ENCODE results near the gene AFF1. TPM values are rescaled to one million over a fixed set of nuclear protein-coding genes. Genes with fewer than 3 reads are reported as not detected.

The AFF1 gene
- total and polyA plus RNA-seq, 7 experiments from 2014 or later, result 20.8 to 88.6 (median 66.8) TPM

- no peaks in the 10 kb centered on the region for H3K9me3 Mint-ChIP-seq
- peaks cover 0 to 7% (median 0%) of the 10 kb centered on the region in 5 donors for H3K36me3 Mint-ChIP-seq
- POLR2A ChIA-PET, result interaction anchor here (0.6 kb wide), 1 partner anchor 255 kb away, joined by 3 read pairs; no protein-coding TSS in a partner anchor
- DNase-seq, result no peak
- CTCF ChIA-PET, result interaction anchor here (0.5 to 1.2 kb wide), 2 partner anchors 13 to 459 kb away, joined by 3 to 5 read pairs; no protein-coding TSS in a partner anchor
- H3K4me3 Mint-ChIP-seq, result peak overlapping the region in 2 of 10 donors; percentile 4 to 9
- peaks cover 0 to 5% (median 0%) of the 10 kb centered on the region in 5 donors for H3K27me3 Mint-ChIP-seq
- no peak for ATAC-seq
- intact Hi-C loops (cut with micrococcal nuclease), result no loop called here
- Histone ChIP-seq H3K9me3 (ENCODE audit: control insufficient read depth in 2 of 3, low read length in 3 of 3) (no peaks in the 10 kb centered on the region), H3K4me1 (ENCODE audit: control insufficient read depth in 2 of 2, insufficient read depth in 2 of 2, low read length in 2 of 2) (no peaks in the 10 kb centered on the region), H3K4me3 (ENCODE audit: low read length) (no peak overlapping the region), H3K36me3 (ENCODE audit: control insufficient read depth in 2 of 3, insufficient read depth in 3 of 3, low read length in 3 of 3) (no peaks in the 10 kb centered on the region), H3K27me3 (ENCODE audit: control insufficient read depth in 2 of 2, insufficient read depth in 2 of 2, low read length in 2 of 2) (no peaks in the 10 kb centered on the region), H3K27ac (ENCODE audit: low read depth, low read length) (no peak overlapping the region)
- H3K27ac Mint-ChIP-seq, result no peak overlapping the region
- peaks cover 10 to 27% (median 19%) of the 10 kb centered on the region in 7 donors for H3K4me1 Mint-ChIP-seq
Measured at GRCh38 chr4:86909546-86910295, 25.1 kb upstream of the AFF1 start.

- H3K27ac ChIP-seq (ENCODE audit: low read depth, low read length), result no peak overlapping the region
- H3K27ac Mint-ChIP-seq, result peak overlapping the region in 1 of 9 donors; percentile 20
Measured at GRCh38 chr4:86910369-86910768, 24.4 kb upstream of the AFF1 start.

GRCh38 chr4:86910820-86911684 is 23.8 kb upstream of the AFF1 start:
- Histone ChIP-seq H3K36me3 (ENCODE audit: control insufficient read depth in 2 of 3, insufficient read depth in 3 of 3, low read length in 3 of 3) (no peaks in the 10 kb centered on the region), H3K9me3 (ENCODE audit: control insufficient read depth in 2 of 3, low read length in 3 of 3) (no peaks in the 10 kb centered on the region), H3K4me3 (ENCODE audit: low read length) (no peak overlapping the region), H3K4me1 (ENCODE audit: control insufficient read depth in 2 of 2, insufficient read depth in 2 of 2, low read length in 2 of 2) (no peaks in the 10 kb centered on the region), H3K27ac (ENCODE audit: low read depth, low read length) (no peak overlapping the region), H3K27me3 (ENCODE audit: control insufficient read depth in 2 of 2, insufficient read depth in 2 of 2, low read length in 2 of 2) (no peaks in the 10 kb centered on the region)
- ChIA-PET CTCF (no interaction called here), POLR2A (no interaction called here)
- intact Hi-C loops (cut with micrococcal nuclease), result no loop called here
- Mint-ChIP-seq H3K27me3 (peaks cover 0 to 3% (median 0%) of the 10 kb centered on the region in 5 donors), H3K4me3 (no peak overlapping the region), H3K9me3 (peaks cover 0 to 3% (median 0%) of the 10 kb centered on the region in 11 donors), H3K27ac (no peak overlapping the region), H3K4me1 (peaks cover 10 to 30% (median 19%) of the 10 kb centered on the region in 7 donors), H3K36me3 (peaks cover 0 to 12% (median 0%) of the 10 kb centered on the region in 5 donors)
- DNase-seq (no peak), ATAC-seq (no peak)

More at GRCh38 chr4:86910369-86910768, 24.4 kb upstream of the AFF1 start:
- H3K9me3 ChIP-seq (ENCODE audit: control insufficient read depth in 2 of 3, low read length in 3 of 3), result no peaks in the 10 kb centered on the region
- H3K9me3 Mint-ChIP-seq, result peaks cover 0 to 3% (median 0%) of the 10 kb centered on the region in 11 donors
- intact Hi-C loops (cut with micrococcal nuclease), result no loop called here
- H3K27me3 ChIP-seq (ENCODE audit: control insufficient read depth in 2 of 2, insufficient read depth in 2 of 2, low read length in 2 of 2), result no peaks in the 10 kb centered on the region
- H3K4me3 Mint-ChIP-seq, result no peak overlapping the region
- peaks cover 0 to 12% (median 0%) of the 10 kb centered on the region in 5 donors for H3K36me3 Mint-ChIP-seq
- H3K36me3 ChIP-seq (ENCODE audit: control insufficient read depth in 2 of 3, insufficient read depth in 3 of 3, low read length in 3 of 3), result no peaks in the 10 kb centered on the region
- ChIA-PET POLR2A (no interaction called here), CTCF (no interaction called here)
- H3K4me1 ChIP-seq (ENCODE audit: control insufficient read depth in 2 of 2, insufficient read depth in 2 of 2, low read length in 2 of 2), result no peaks in the 10 kb centered on the region
- DNase-seq (no peak), ATAC-seq (no peak)
- peaks cover 0 to 5% (median 0%) of the 10 kb centered on the region in 5 donors for H3K27me3 Mint-ChIP-seq
- H3K4me1 Mint-ChIP-seq, result peaks cover 10 to 27% (median 19%) of the 10 kb centered on the region in 7 donors
- no peak overlapping the region for H3K4me3 ChIP-seq (ENCODE audit: low read length)

GRCh38 chr4:86916392-86916791 is 18.4 kb upstream of the AFF1 start:
- H3K9me3 ChIP-seq (ENCODE audit: control insufficient read depth in 2 of 3, low read length in 3 of 3), result no peaks in the 10 kb centered on the region
- H3K27ac ChIP-seq (ENCODE audit: low read depth, low read length), result no peak overlapping the region
- Mint-ChIP-seq H3K4me1 (peaks cover 0 to 9% (median 0%) of the 10 kb centered on the region in 7 donors), H3K36me3 (peaks cover 0 to 33% (median 4%) of the 10 kb centered on the region in 5 donors), H3K9me3 (peaks cover 0 to 3% (median 0%) of the 10 kb centered on the region in 11 donors), H3K4me3 (no peak overlapping the region), H3K27me3 (peaks cover 0 to 3% (median 0%) of the 10 kb centered on the region in 5 donors), H3K27ac (peak overlapping the region in 1 of 9 donors; percentile 16)
- DNase-seq (no peak), ATAC-seq (no peak)
- intact Hi-C loops (cut with micrococcal nuclease), result no loop called here
- no peak overlapping the region for H3K4me3 ChIP-seq (ENCODE audit: low read length)
- CTCF ChIA-PET, result interaction anchor here (0.6 to 1.2 kb wide), 4 partner anchors 89 to 177 kb away, joined by 3 to 4 read pairs (median 4); no protein-coding TSS in a partner anchor
- no peaks in the 10 kb centered on the region for H3K4me1 ChIP-seq (ENCODE audit: control insufficient read depth in 2 of 2, insufficient read depth in 2 of 2, low read length in 2 of 2)
- no peaks in the 10 kb centered on the region for H3K36me3 ChIP-seq (ENCODE audit: control insufficient read depth in 2 of 3, insufficient read depth in 3 of 3, low read length in 3 of 3)
- POLR2A ChIA-PET, result no interaction called here
- H3K27me3 ChIP-seq (ENCODE audit: control insufficient read depth in 2 of 2, insufficient read depth in 2 of 2, low read length in 2 of 2), result no peaks in the 10 kb centered on the region

- H3K4me1 ChIP-seq (ENCODE audit: control insufficient read depth in 2 of 2, insufficient read depth in 2 of 2, low read length in 2 of 2), result no peaks in the 10 kb centered on the region
- H3K27ac ChIP-seq (ENCODE audit: low read depth, low read length), result no peak overlapping the region
- ChIA-PET POLR2A (interaction anchor here (0.9 kb wide), 1 partner anchor 17 kb away, joined by 3 read pairs; the partner anchor contains the start of gene AFF1), CTCF (interaction anchor here (0.6 to 1.2 kb wide), 3 partner anchors 88 to 175 kb away, joined by 3 to 4 read pairs (median 3); no protein-coding TSS in a partner anchor)
- no peak for ATAC-seq
- no peak overlapping the region for H3K4me3 Mint-ChIP-seq
- peaks cover 0 to 9% (median 0%) of the 10 kb centered on the region in 7 donors for H3K4me1 Mint-ChIP-seq
- no peaks in the 10 kb centered on the region for H3K27me3 ChIP-seq (ENCODE audit: control insufficient read depth in 2 of 2, insufficient read depth in 2 of 2, low read length in 2 of 2)
- intact Hi-C loops (cut with micrococcal nuclease), result no loop called here
- H3K36me3 Mint-ChIP-seq, result peaks cover 0 to 33% (median 4%) of the 10 kb centered on the region in 5 donors
- H3K27ac Mint-ChIP-seq, result no peak overlapping the region
- peaks cover 0 to 3% (median 0%) of the 10 kb centered on the region in 11 donors for H3K9me3 Mint-ChIP-seq
- H3K27me3 Mint-ChIP-seq, result peaks cover 0 to 3% (median 0%) of the 10 kb centered on the region in 5 donors
- no peak for DNase-seq
- H3K36me3 ChIP-seq (ENCODE audit: control insufficient read depth in 2 of 3, insufficient read depth in 3 of 3, low read length in 3 of 3), result no peaks in the 10 kb centered on the region
- no peaks in the 10 kb centered on the region for H3K9me3 ChIP-seq (ENCODE audit: control insufficient read depth in 2 of 3, low read length in 3 of 3)
- no peak overlapping the region for H3K4me3 ChIP-seq (ENCODE audit: low read length)
Measured at GRCh38 chr4:86917212-86918039, 17.4 kb upstream of the AFF1 start.

Measured in naive thymus-derived CD4-positive, alpha-beta T cell (primary cell).